Activated T-helper 9 cell treated with anti-CD3 and anti-CD28 coated beads, Interleukin-2, amount 50 U/mL, for 16 hours (primary cell): ENCODE data around the gene HIPK2.

Experiments
- DNase-seq: peaks from one replicate; pipeline ENCODE4 v3.0.0-alpha.2; 2020; ENCODE audit warnings: low read depth

HIPK2 gene

DNA sequence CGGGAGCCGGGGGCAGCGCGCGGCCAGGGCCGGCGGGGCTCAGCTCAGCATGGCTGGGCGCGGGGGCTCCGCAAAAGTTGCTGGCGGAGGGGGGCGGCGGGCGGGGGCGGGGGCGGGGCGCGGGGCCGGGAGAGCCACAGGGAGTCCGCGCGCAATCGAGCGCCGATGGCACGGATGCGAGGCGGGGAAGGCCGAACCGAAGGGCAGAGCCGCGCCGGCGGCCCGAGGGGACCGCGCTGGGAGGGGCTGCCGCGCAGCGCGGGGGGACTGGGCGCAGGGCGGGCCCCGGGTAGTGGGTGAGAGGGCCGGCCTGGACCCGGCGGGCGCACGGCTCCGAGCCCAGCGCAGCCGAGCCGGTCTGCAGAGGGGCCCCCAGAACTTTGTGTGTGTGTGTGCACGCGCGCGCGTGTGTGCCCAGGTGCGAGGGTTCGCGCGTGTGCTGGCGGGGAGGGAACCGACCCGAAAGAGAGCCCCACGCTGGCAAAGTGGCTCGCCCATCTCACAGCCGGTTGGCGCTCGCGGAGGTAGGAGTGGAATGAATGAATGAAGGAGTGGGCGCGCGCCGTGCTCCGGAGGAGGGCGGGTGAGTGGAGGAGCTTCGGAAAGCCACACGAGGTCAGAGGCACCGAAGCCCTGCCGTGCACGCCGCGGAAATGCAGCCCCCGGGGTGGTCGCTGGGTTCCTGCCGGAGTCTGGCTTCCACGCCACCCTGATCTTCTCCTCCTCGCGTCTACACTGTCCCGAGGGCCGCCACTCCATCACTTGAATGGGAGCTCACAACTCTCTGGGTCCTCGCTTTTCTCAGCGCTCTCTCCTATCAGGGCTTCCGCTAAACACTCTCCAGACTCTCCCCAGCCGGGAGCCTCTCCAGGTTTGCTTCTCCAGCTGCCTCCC is at the start of gene HIPK2:
TSS of gene HIPK2 (minus strand) at position 51 of the 894 bp plus-strand sequence. CDS start 375 bp downstream, outside the sequence.
- peak; percentile 67 for DNase-seq

DNA sequence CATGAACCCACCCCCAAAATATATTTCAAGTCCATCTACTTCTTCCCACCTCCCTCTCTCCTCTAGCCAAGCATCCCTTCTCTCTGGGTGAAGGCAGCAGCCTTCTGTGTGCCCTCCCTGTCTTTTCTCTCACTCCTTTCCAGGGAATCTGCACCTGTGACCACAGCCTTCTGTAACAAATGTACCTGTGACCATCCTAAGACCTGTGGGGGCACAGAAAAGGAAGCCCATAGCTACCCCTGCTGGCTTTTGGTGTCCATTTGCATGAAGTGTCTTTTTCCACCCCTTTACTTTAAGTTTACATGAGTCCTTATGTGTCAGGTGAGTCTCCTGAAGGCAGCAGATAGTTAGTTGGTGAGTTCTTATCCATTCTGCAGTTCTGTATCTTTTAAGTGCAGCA is 49.2 kb upstream of the HIPK2 start:
- no peak for DNase-seq

DNA sequence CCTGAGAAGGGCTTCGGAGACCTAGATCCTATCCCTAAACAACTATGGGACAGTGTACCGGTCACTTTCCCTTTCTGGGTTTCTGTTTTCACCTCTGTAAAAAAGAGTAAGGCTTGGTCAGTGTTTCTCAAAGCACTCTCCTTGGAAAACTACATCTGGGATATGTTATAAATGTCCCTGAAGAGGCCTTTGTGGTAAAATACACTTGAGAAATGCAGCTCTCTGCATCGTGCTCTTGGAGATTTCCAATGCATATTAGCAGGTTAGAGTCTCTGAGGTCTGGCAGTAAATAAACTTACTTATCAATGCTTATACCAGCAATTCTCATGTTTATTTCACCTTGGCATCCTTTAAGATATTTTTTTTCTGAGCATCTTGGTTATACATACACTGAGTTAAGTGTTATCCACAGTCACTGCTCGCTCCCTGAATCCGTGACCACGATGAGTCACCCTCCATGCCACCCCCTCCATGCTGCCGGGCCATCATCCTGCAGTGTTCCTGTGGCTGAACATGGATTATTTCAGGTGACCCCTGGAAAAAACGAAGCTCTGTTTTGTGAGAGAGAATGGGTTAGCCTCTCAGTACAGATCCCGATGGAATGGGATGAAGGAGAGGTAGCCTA is 48.0 kb upstream of the HIPK2 start:
- no peak for DNase-seq

DNA sequence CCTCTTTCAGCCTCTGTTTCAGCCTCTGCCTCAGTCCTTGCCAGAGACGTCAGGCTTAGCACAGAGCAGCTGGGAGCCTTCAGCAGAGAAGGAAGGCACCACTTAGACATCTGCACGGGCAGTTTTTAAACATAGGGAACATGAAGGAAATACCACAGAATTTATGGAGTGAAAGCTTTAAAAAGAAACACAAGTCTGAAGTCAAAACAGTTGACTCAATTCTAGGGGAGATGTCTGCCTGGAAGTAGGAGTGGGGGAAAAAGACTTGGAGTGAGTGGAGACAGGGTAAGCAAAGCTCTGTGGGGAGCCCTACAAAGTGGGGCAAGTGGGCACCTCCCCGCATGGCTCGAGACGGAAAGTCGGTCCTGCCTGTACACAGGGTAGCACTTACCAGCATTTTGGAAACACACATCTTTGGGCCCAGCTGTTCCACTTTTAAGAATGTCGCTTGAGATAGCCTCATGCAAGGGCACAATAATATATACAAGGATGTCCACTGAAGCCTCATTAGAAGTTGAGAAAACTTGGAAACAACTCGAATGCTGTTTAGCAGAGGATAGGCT is 46.2 kb upstream of the HIPK2 start:
- no peak for DNase-seq

DNA sequence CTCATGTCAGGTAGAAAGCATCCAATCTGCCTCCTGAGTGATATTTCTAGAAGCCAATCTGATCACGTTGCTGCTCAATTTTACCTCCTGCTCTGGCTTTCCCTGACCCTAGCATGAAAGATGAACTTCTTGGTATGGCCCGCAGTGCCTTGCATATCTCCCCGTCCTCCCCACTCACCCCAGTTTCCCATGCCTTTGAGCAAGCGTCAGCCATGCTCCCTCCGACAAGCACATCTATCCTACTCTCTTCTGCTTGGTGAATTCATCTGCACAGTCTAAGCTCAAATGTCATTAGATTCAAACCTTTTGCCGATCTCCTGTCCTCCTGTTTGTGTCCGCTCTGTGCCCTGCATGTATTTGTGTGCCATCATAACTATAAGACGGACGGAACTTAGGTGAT is 45.1 kb upstream of the HIPK2 start:
- no peak for DNase-seq

DNA sequence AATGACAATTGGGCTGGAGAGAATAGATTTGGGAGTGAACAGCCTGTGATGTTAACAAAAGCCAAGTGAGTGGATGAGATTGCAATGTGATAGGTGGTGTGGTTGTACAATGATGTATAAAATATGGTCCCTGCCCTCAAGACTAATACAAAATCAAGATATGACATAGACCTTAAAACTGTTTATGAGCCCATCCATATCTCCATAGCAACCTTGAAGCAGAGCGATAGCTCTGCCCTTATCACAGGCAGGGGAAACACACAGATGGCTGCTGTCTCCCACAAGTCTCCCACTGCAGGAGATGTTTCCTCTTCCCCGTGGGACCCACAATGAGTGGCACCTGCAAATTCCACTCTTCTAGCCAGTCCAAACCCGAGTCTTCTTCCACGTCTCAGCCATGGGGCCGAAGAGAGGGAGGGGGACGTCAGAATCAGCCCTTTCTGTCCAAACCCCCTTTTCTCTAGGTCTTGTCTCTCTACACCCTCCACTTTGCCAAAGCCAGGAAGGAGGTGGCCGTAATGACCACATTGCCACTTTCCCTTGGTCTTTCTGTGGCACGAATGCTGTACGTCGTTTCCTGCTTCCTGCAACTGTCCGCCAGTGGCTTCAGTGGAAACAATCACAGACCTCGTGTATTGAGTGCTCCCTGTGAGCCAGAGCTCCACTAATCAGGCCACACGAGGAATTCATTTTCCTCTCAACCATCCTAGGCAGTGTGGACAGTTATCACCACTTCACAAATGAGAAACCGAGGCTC is 43.7 kb upstream of the HIPK2 start:
- no peak for DNase-seq

DNA sequence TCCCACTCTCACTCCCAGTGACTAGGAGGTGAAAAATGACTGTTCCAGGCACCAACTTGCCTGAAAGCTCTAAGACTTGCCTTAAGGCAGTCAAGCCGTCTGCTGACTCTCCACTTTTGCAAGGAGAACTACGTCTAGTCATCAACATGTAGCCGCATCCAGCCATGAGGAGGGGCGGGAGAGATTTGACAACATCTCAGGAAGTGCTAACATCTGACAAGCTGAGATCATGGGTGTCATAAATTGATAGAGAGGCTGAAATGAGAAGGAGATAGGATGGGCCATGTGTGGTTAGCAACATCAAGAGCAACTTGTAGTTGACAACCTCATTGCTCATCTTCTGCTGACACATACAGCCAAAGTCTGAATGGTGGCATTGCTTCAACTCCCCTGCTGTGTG is 42.3 kb upstream of the HIPK2 start:
- no peak for DNase-seq

DNA sequence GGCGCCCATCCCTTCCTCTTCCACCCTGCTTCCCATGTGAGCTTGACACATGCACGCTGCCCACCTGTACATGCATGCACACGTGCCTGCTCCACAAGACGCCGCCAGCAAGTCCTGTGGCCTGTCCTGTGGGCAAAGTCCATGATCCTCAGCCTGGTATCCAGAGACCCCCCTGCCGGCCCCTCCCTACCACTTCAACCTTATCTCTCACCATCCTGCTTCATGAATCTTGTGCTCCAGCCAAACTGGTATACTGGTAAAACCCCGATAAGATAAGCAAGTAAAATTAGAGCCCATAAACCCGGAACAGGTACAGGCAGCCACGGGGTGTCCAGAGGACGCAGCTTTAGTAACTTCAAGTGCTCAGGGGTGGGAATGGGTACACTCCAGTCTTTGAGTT is 39.5 kb upstream of the HIPK2 start:
- DNase-seq = no peak

DNA sequence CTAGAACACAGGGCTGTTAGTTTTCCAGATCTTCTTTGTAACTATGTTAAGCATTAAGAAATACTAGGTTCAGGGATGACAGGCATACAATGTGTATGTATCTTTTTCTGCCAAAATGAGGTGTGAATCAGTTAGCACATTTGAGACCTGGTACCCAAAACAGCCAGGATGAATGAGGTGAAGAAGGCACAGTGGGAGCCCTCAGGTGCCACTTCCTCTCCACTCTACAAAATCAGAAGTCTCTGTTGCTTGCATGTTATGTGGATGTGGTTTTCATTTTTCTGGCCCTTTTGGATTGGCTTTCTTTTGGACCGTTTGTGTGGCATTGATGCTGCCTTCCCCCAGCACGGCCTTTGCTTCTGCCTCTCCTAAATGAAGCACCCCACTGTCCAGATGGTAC is 35.9 kb upstream of the HIPK2 start:
- no peak for DNase-seq

DNA sequence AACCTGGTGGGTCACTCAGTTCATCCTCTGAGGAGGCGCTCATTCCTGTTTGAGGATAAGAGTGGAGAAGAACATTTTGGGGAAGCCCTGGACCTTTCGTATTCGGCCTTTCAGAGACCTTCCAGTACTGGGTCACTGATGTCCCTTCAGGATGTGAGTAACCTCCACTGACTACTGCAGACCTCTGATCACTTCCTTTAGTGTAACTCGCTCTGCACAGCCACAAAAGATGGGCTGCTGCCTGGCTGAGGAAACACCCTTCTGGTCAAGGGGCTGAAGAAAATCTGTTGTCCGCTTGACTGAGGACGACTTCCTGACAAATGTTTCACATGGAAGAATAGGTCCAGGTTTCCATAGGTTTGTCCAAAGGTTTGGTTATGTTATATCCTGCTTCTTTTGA is 35.4 kb upstream of the HIPK2 start:
- no peak for DNase-seq

DNA sequence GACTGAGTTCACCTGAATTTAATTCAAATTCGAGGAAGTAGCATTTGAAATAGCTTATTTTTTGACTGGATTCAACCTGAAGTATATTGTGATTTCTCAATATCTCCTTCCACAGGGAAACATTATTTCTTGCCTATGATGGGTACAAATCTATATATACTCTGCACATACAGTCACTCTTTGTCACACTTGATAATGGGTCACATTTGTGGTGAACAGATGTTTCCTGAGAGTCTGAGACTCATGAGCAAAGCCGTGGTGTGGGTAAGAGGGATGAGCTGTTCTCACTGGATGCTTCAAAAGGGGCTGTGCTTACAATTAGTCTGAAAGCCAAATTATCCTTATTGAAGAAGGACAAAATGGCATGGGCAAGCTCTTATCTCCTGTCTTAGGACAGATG is 33.3 kb upstream of the HIPK2 start:
- no peak for DNase-seq

DNA sequence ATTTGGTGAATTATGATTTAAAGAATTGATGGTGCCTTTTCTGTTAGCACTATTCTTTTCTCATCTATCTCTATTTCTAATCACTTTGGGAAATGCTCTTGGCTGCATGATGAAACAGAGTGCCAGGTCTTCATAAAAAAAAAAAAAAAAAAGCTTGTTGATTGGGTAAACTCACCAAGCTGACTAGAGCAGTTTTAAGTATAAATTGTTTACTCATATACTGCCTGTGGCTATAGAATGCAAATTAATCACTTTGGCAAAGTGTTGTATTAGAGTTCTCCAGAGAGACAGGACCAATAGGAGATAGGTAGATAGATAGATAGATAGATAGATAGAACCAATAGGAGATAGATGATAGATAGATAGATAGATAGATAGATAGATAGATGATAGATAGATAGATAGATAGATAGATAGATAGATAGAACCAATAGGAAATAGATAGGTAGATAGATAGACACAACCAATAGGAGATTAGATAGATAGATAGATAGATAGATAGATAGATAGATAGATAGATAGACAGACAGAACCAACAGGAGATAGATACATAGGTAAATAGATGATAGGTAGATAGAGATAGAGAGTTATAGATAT is 31.1 kb upstream of the HIPK2 start:
- no peak for DNase-seq

DNA sequence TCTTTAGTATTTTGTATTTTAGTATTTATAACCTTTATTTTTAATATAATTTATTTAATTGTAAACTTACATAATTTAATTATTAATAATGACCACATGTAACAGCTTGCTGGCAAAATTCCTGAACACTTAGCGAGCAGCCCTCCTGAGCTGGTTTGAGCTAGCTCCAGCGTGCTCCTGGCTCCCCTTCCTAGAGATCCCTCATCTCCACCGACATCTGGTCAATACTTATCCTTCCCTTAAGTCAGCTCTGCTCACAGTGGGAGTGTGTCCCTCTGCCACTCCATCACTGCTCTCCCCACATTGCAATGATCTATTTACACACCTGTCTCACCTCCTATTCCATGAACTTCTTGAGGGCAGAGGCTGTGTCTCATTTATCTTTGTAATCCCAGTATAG is 30.6 kb upstream of the HIPK2 start:
- no peak for DNase-seq

DNA sequence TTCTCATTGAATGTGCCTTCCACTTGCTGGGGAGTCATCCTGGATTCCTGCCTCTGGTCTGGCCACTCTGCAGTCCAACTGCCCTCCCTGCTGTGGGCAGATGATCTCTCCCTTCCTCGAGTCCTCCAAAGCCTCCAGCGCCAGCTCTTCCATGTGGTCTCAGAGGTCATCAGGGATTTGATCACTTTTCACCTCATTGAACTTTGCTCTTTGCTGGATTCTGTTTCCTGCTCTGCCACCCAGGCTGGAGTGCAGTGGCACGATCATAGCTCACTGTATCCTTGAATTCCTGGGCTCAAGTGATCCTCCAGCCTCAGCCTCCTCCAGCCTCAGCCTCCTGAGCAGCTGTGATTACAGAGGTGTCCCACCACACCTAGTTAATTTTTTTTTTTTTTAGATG is 29.2 kb upstream of the HIPK2 start:
- no peak for DNase-seq

DNA sequence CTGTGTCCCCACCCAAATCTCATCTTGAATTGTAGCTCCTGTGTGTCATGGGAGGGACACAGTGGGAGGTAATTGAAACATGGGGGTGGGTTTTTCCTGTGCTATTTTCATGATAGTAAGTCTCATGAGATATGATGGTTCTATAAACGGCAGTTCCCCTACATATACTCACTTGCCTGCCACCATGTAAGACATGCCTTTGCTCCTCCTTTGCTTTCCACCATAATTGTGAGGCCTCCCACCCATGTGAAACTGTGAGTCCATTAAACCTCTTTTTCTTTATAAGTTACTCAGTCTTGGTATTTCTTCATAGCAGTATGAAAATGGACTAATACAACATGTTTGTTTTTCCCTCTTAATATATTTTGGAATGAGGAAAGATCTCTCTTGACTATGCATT is 26.8 kb upstream of the HIPK2 start:
- no peak for DNase-seq

DNA sequence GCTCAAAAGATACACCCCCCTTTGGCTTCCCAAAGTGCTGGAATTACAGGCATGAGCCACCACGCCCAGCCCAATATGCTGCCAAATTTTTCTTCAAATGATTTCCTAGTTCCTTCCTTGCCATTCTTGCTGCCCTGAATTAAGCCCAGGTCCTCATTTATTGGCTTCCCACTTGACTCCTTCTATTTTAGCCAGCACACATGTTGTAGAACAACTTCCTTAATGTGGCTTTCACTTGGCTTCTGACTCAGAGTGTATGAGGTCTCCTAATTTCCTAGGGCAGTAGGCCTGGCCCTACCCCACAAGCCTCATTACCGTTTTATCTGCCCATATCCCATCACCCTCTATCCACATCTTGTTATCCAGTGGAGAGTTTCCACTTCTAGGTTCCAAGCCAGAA is 21.8 kb upstream of the HIPK2 start:
- DNase-seq = no peak

DNA sequence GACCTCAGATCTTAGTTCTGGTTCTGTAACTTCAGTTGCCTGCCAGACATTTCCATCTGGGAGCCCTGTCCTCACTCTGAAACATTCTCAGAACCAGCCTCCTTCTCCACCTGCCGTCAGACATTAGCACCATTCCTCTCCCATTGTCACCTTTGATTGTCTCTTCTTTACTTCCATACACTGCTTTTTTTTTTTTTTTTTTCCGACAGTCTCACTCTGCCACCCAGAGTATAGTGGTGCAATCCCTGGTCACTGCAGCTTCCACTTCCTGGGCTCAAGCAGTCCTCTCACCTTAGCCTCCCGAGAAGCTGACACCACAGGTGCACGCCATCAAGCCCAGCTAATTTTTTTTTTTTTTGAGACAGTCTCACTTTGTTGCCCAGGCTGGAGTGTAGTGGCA is 21.1 kb upstream of the HIPK2 start:
- DNase-seq = no peak

DNA sequence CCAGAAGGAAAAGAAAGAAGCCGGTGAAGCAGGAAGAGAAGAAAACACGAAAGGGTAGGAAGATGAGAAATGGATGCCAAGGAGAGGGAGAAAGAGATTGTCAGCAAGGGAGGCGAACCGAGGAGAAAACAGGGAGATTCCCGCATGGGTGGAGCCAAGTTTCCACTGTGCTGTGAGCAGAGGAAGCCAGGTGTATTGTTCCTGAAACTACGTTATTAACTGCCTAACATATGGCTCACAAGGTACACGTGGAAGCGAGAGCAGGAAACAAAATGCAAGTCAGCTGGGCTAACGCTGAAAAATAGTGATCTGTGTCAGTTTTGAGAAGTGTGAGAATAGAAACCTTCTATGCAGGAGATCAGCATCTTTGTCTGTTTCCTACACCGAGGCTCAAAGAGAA is 20.4 kb upstream of the HIPK2 start:
- DNase-seq = no peak

DNA sequence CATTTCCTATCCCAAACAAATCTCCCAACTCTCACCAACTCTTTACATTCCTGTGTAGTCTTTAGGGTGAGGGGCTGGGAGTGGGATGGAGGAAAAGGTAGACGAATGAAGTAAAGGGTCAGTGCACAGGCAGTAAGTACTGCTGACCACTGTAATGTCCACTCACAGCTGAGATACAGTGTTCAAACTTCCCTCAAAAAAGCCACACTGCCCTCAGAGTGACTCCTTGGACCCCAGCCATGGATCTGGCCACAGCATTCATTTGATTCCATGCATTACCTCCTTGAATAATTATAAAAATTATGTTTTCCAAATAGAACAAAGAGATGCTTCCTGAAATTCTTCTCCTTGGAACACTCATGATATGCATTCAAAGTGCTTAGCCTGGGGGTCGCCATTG is 19.8 kb upstream of the HIPK2 start:
- no peak for DNase-seq

DNA sequence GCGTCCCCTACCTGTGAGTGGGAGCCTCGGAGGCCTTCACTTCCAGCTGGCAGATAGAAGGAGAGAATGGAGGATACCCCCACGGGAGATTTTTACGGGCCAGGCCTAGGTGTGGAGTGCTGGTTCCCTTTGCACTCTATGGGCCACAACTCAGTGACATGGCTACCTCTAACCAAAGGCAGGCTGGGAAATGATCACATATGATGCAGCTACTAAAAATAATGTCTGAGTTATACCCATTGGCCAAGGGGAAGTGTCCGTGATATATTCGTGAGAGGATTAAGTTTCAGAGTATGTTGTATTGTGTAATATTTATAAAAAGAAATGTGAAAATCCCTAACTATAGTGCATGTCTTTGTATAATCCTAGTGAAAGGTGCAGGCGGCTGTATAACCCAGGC is 13.5 kb upstream of the HIPK2 start:
- no peak for DNase-seq

DNA sequence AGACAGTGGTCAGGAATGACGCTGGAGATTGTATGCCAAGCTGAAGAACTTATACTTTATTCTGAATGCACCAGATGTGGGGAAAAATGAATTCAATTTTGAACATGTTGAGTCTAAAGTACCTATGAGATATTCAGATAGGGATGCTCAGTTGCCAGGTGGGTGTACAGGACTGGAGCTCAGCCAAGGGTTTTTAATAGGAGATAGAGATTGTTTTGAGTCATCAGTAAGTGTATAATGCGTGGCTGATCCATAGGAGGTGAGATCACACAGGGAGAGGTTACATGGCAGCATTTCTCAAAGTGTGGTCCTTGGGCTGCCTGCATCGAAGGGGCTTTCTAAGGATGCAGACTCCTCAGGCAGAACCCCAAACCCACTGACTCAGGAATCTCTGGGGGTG is 6.8 kb upstream of the HIPK2 start:
- DNase-seq = no peak

DNA sequence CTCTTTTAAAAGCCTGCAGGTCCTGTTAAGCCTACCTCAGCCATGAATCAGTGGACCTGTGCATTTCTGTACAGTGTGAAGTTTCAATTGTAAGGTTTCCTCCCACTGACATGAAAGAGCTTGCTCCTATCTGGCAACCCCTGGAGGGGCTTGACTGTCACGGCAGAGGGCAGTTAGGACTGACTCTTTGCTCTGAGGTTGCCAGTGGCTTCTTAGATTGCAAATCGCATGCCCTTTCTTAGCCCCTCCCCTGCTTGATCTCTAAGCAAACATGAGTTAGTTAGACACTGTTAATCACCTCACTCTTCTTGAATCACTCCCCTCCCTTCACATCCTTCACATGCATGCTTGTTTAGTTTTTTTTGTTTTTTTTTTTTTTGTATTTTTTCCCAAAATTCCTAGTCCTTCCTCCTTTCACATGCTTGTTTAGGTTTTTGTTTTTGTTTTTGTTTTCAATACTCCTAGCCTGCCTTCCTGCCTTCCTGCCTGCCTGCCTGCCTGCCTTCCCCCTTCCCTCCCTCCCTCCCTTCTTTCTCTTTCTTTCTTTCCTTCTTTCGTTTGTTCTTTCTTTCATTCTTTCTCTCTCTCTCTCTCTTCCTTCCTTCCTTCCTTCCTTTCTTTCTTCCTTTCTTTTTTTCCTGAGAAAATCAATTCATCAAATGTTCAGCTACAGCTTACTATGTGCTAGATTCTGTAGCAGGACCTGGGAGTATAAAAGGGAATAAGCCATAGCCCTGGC is 6.0 kb upstream of the HIPK2 start:
- DNase-seq = no peak
